ENCODE results near the gene ALK.

- TF ChIP-seq CTCF (tag by site-specific recombination; IDR thresholded peaks at IDR 0.05) (no peak), RBAK (tag by site-specific recombination; IDR thresholded peaks at IDR 0.05) (no peak), PBX3 (CRISPR knock-in tag; IDR thresholded peaks at IDR 0.05) (no peak), ZNF580 (tag by site-specific recombination; IDR thresholded peaks at IDR 0.05) (no peak), ZNF747 (tag by site-specific recombination; IDR thresholded peaks at IDR 0.05) (no peak), ZEB2 (tag by site-specific recombination; IDR thresholded peaks at IDR 0.05) (no peak), ZBTB10 (tag by site-specific recombination; IDR thresholded peaks at IDR 0.05) (no peak), ATF2 (tag by site-specific recombination; IDR thresholded peaks at IDR 0.05; ENCODE audit: low read depth) (no peak), ZNF140 (tag by site-specific recombination; IDR thresholded peaks at IDR 0.05) (no peak), YY1 (tag by site-specific recombination; IDR thresholded peaks at IDR 0.05) (no peak), ZNF530 (tag by site-specific recombination; IDR thresholded peaks at IDR 0.05; ENCODE audit: low read depth) (no peak), ZNF488 (tag by site-specific recombination; IDR thresholded peaks at IDR 0.05) (no peak), ZNF214 (tag by site-specific recombination; IDR thresholded peaks at IDR 0.05; ENCODE audit: borderline replicate concordance) (no peak)
These were observed 477.2 kb downstream of the ALK start for GRCh38 chr2:29444150-29444549.

Measured in HEK293 (cell line).